Activated T-cell treated with anti-CD3 and anti-CD28 coated beads, Interleukin-2, amount 50 U/mL, for 24 hours (primary cell): ENCODE results near the gene PGRMC1.
"Not testable (repeated sequence)": the region's sequence is repeated elsewhere in the genome, so short reads cannot be mapped to it uniquely, and the experiment has no call there.

ENCODE experiments used
- DNase-seq: peaks from one replicate; pipeline ENCODE4 v3.0.0-alpha.2; 2020
- H3K27ac Mint-ChIP-seq: 2 replicates; pipeline ENCODE4 v1.8.0; 2020; ENCODE audit warnings: mild to moderate bottlenecking, mixed read lengths
- H3K27me3 Mint-ChIP-seq: 2 replicates; pipeline ENCODE4 v1.8.0; 2020; ENCODE audit warnings: mixed read lengths
- H3K36me3 Mint-ChIP-seq: 2 replicates; pipeline ENCODE4 v1.8.0; 2020; ENCODE audit warnings: low read depth, mixed read lengths
- H3K4me1 Mint-ChIP-seq: 2 replicates; pipeline ENCODE4 v1.8.0; 2020; ENCODE audit warnings: low read depth, mixed read lengths
- H3K4me3 Mint-ChIP-seq: 2 replicates; pipeline ENCODE4 v1.8.0; 2020; ENCODE audit warnings: mild to moderate bottlenecking, moderate library complexity, mixed read lengths
- H3K9me3 Mint-ChIP-seq: 2 replicates; pipeline ENCODE4 v1.8.0; 2020; ENCODE audit warnings: mixed read lengths

Gene PGRMC1

GRCh38 chrX:119235872-119236622 lies at the start of gene PGRMC1:
PGRMC1 (plus strand) TSS chrX:119236285; CDS start chrX:119236364, 79 bp downstream.
- H3K27ac Mint-ChIP-seq: peak within 1 kb of the TSS; percentile 71
- H3K4me3 Mint-ChIP-seq: peak within 1 kb of the TSS; percentile 79
- peak; percentile 82 for DNase-seq
- peaks cover 31% of the 10 kb centered on the region for H3K27me3 Mint-ChIP-seq
- no peaks in the 10 kb centered on the region for H3K9me3 Mint-ChIP-seq
- H3K4me1 Mint-ChIP-seq: peaks cover 33% of the 10 kb centered on the region
- peaks cover 29% of the 10 kb centered on the region for H3K36me3 Mint-ChIP-seq

- no peak for DNase-seq
- Mint-ChIP-seq H3K27me3 (peaks cover 19% of the 10 kb centered on the region), H3K4me1 (no peaks in the 10 kb centered on the region), H3K27ac (no peak overlapping the region), H3K36me3 (no peaks in the 10 kb centered on the region), H3K4me3 (no peak overlapping the region), H3K9me3 (no peaks in the 10 kb centered on the region)
Measured at GRCh38 chrX:119186763-119187162, 49.3 kb upstream of the PGRMC1 start.

GRCh38 chrX:119187298-119187697 lies 48.8 kb upstream of the PGRMC1 start:
- H3K4me3 Mint-ChIP-seq: no peak overlapping the region
- DNase-seq: no peak
- H3K9me3 Mint-ChIP-seq: no peaks in the 10 kb centered on the region
- peaks cover 18% of the 10 kb centered on the region for H3K27me3 Mint-ChIP-seq
- no peaks in the 10 kb centered on the region for H3K4me1 Mint-ChIP-seq
- H3K27ac Mint-ChIP-seq: no peak overlapping the region
- no peaks in the 10 kb centered on the region for H3K36me3 Mint-ChIP-seq

- Mint-ChIP-seq H3K4me3 (no peak overlapping the region), H3K4me1 (no peaks in the 10 kb centered on the region), H3K27me3 (peaks cover 18% of the 10 kb centered on the region), H3K36me3 (no peaks in the 10 kb centered on the region), H3K27ac (no peak overlapping the region), H3K9me3 (no peaks in the 10 kb centered on the region)
- DNase-seq: no peak
Measured at GRCh38 chrX:119189115-119189514, 47.0 kb upstream of the PGRMC1 start.

- Mint-ChIP-seq H3K27ac (no peak overlapping the region), H3K9me3 (no peaks in the 10 kb centered on the region), H3K27me3 (peaks cover 20% of the 10 kb centered on the region), H3K4me3 (no peak overlapping the region), H3K36me3 (no peaks in the 10 kb centered on the region), H3K4me1 (no peaks in the 10 kb centered on the region)
- DNase-seq: no peak
Measured at GRCh38 chrX:119189595-119189994, 46.5 kb upstream of the PGRMC1 start.

- Mint-ChIP-seq H3K4me3 (no peak overlapping the region), H3K9me3 (no peaks in the 10 kb centered on the region), H3K36me3 (no peaks in the 10 kb centered on the region), H3K27ac (no peak overlapping the region), H3K4me1 (no peaks in the 10 kb centered on the region), H3K27me3 (peaks cover 24% of the 10 kb centered on the region)
- DNase-seq: no peak
Measured at GRCh38 chrX:119190091-119190681, 45.9 kb upstream of the PGRMC1 start.

GRCh38 chrX:119190831-119191230 lies 45.3 kb upstream of the PGRMC1 start:
- peaks cover 22% of the 10 kb centered on the region for H3K27me3 Mint-ChIP-seq
- H3K27ac Mint-ChIP-seq: no peak overlapping the region
- no peak overlapping the region for H3K4me3 Mint-ChIP-seq
- H3K4me1 Mint-ChIP-seq: no peaks in the 10 kb centered on the region
- no peaks in the 10 kb centered on the region for H3K36me3 Mint-ChIP-seq
- no peak for DNase-seq
- H3K9me3 Mint-ChIP-seq: no peaks in the 10 kb centered on the region

GRCh38 chrX:119194621-119195020 lies 41.5 kb upstream of the PGRMC1 start:
- DNase-seq: no peak
- peaks cover 22% of the 10 kb centered on the region for H3K27me3 Mint-ChIP-seq
- H3K4me3 Mint-ChIP-seq: no peak overlapping the region
- H3K27ac Mint-ChIP-seq: no peak overlapping the region
- no peaks in the 10 kb centered on the region for H3K4me1 Mint-ChIP-seq
- H3K36me3 Mint-ChIP-seq: no peaks in the 10 kb centered on the region
- no peaks in the 10 kb centered on the region for H3K9me3 Mint-ChIP-seq

- H3K27ac Mint-ChIP-seq: no peak overlapping the region
- H3K36me3 Mint-ChIP-seq: no peaks in the 10 kb centered on the region
- H3K4me1 Mint-ChIP-seq: no peaks in the 10 kb centered on the region
- no peaks in the 10 kb centered on the region for H3K9me3 Mint-ChIP-seq
- H3K4me3 Mint-ChIP-seq: no peak overlapping the region
- DNase-seq: no peak
- H3K27me3 Mint-ChIP-seq: peaks cover 36% of the 10 kb centered on the region
Measured at GRCh38 chrX:119201570-119201969, 34.5 kb upstream of the PGRMC1 start.

- no peaks in the 10 kb centered on the region for H3K9me3 Mint-ChIP-seq
- no peak overlapping the region for H3K27ac Mint-ChIP-seq
- no peak overlapping the region for H3K4me3 Mint-ChIP-seq
- H3K4me1 Mint-ChIP-seq: no peaks in the 10 kb centered on the region
- H3K36me3 Mint-ChIP-seq: no peaks in the 10 kb centered on the region
- DNase-seq: no peak
- peaks cover 38% of the 10 kb centered on the region for H3K27me3 Mint-ChIP-seq
Measured at GRCh38 chrX:119206203-119206602, 29.9 kb upstream of the PGRMC1 start.

- H3K27ac Mint-ChIP-seq, H3K4me1 Mint-ChIP-seq, H3K4me3 Mint-ChIP-seq, H3K36me3 Mint-ChIP-seq, DNase-seq, H3K9me3 Mint-ChIP-seq: not testable (repeated sequence)
- H3K27me3 Mint-ChIP-seq: peaks cover 45% of the 10 kb centered on the region
Measured at GRCh38 chrX:119207483-119207882, 28.6 kb upstream of the PGRMC1 start.

- Mint-ChIP-seq H3K4me3 (no peak overlapping the region), H3K9me3 (no peaks in the 10 kb centered on the region), H3K36me3 (no peaks in the 10 kb centered on the region), H3K27me3 (peaks cover 47% of the 10 kb centered on the region), H3K4me1 (no peaks in the 10 kb centered on the region), H3K27ac (no peak overlapping the region)
- DNase-seq: no peak
Measured at GRCh38 chrX:119208401-119209057, 27.6 kb upstream of the PGRMC1 start.

GRCh38 chrX:119210931-119211648 lies 25.0 kb upstream of the PGRMC1 start:
- DNase-seq: not testable (repeated sequence)
- peaks cover 51% of the 10 kb centered on the region for H3K27me3 Mint-ChIP-seq

GRCh38 chrX:119211649-119212014 lies 24.5 kb upstream of the PGRMC1 start:
- Mint-ChIP-seq H3K36me3 (no peaks in the 10 kb centered on the region), H3K27me3 (peaks cover 46% of the 10 kb centered on the region), H3K4me3 (no peak overlapping the region), H3K4me1 (no peaks in the 10 kb centered on the region), H3K27ac (no peak overlapping the region), H3K9me3 (no peaks in the 10 kb centered on the region)
- no peak for DNase-seq

More at GRCh38 chrX:119210931-119211648, 25.0 kb upstream of the PGRMC1 start:
- H3K4me1 Mint-ChIP-seq, H3K36me3 Mint-ChIP-seq, H3K9me3 Mint-ChIP-seq, H3K27ac Mint-ChIP-seq, H3K4me3 Mint-ChIP-seq: not testable (repeated sequence)
